Stimulated activated effector memory CD8-positive, alpha-beta T cell treated with anti-CD3 and anti-CD28 coated beads, Interleukin-12 subunit alpha, Interleukin-12 subunit beta, amount 100 ng/mL, for 72 hours (primary cell): Measurements from ENCODE around the gene IL18R1.
"Not testable (repeated sequence)": the region's sequence is repeated elsewhere in the genome, so short reads cannot be mapped to it uniquely, and the experiment has no call there.

Experiments
- ATAC-seq: fragments of 150-1000 bp; cut with Tn5 transposase; 2 replicates; pipeline ENCODE4 v1.10.0; 2021
- DNase-seq, 2 donors: peaks; one replicate each; pipeline ENCODE4 v3.0.0; 2021 to 2022; ENCODE audit warnings: low spot score in 2 of 2
- H3K27ac Mint-ChIP-seq: one replicate; pipeline ENCODE4 v1.8.0; 2022; ENCODE audit warnings: mild to moderate bottlenecking, mixed read lengths
- H3K36me3 Mint-ChIP-seq: one replicate; pipeline ENCODE4 v1.8.0; 2022; ENCODE audit warnings: mild to moderate bottlenecking, mixed read lengths
- H3K4me1 Mint-ChIP-seq: one replicate; pipeline ENCODE4 v1.8.0; 2022; ENCODE audit warnings: mixed read lengths
- H3K4me3 Mint-ChIP-seq: one replicate; pipeline ENCODE4 v1.8.0; 2022; ENCODE audit warnings: mild to moderate bottlenecking, mixed read lengths
- H3K9me3 Mint-ChIP-seq: one replicate; pipeline ENCODE4 v1.8.0; 2022; ENCODE audit warnings: mixed read lengths

IL18R1 gene, protein sequence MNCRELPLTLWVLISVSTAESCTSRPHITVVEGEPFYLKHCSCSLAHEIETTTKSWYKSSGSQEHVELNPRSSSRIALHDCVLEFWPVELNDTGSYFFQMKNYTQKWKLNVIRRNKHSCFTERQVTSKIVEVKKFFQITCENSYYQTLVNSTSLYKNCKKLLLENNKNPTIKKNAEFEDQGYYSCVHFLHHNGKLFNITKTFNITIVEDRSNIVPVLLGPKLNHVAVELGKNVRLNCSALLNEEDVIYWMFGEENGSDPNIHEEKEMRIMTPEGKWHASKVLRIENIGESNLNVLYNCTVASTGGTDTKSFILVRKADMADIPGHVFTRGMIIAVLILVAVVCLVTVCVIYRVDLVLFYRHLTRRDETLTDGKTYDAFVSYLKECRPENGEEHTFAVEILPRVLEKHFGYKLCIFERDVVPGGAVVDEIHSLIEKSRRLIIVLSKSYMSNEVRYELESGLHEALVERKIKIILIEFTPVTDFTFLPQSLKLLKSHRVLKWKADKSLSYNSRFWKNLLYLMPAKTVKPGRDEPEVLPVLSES

DNA sequence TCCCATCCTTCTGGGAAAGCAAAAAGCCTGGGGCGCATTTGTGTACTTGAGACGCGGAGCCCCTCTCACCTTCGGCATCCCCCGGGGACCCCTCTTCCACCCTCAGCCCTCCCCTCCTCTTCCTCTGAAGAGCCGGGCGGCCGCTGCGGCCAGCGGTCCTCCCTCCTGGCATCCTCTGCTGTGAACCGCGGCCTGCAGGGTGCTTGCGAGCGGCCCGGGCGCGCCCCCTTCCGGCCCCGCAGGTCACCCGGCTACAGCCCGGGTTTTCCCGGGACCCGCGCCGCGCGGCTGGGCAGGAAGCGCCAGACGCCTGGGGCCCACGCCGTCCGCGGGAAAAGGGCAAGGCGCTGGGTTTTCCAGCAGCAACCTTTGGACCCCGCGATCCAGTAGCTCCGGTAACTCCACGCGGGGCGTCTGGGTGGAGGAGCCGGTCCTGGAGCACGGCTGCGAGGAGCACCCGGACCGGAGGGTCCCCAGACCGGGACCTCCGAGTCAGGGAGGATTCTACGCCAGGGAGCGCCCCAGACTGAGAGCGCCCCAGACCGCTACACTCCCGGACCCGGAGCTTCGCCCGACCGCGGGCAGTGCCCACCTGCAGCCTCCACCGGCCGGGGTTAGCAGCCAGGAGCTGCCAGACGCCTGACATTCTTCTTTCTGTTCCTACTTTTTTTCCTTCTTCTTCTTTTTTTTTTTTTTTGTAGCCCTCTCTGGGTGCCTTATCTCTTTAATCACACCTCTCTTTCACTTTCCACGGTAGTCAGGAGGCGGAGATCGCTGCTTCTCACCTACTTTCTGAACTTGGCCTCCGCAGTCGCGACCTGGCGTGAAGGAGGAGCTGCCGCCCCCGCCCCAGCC, at the start of gene IL18R1:
IL18R1 (plus strand) TSS at position 271 of the 855 bp plus-strand sequence. CDS start 6,865 bp downstream, outside the sequence.
- Mint-ChIP-seq H3K27ac (peak within 1 kb of the TSS; percentile 96), H3K9me3 (no peaks in the 10 kb centered on the region), H3K4me1 (peaks cover 41% of the 10 kb centered on the region), H3K36me3 (peaks cover 7% of the 10 kb centered on the region), H3K4me3 (peak within 1 kb of the TSS; percentile 97)
- peak; percentile 70 to 90 for DNase-seq
- peak; percentile 94 for ATAC-seq

DNA sequence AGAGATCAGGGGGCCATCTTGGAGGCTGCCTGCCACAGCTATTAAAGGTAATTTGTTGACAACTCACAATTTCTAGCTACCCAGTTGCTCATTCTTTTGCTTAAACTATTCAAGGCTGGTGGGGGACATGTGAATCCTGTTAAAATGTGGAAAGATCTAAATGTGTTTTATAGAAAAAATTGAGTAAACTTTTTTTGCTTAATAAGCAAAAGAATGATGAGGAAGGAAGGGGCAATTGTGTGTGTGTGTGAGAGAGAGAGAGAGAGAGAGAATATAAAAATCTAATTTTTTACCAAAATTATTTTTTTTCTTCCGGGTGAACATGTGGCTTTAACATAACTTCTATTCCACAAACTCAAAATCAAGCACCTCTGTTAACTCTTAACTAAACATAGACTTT, 49.5 kb upstream of the IL18R1 start:
- no peaks in the 10 kb centered on the region for H3K36me3 Mint-ChIP-seq
- no peak overlapping the region for H3K4me3 Mint-ChIP-seq
- peaks cover 34% of the 10 kb centered on the region for H3K4me1 Mint-ChIP-seq
- DNase-seq = no peak
- H3K9me3 Mint-ChIP-seq = no peaks in the 10 kb centered on the region
- ATAC-seq = no peak
- H3K27ac Mint-ChIP-seq = no peak overlapping the region

DNA sequence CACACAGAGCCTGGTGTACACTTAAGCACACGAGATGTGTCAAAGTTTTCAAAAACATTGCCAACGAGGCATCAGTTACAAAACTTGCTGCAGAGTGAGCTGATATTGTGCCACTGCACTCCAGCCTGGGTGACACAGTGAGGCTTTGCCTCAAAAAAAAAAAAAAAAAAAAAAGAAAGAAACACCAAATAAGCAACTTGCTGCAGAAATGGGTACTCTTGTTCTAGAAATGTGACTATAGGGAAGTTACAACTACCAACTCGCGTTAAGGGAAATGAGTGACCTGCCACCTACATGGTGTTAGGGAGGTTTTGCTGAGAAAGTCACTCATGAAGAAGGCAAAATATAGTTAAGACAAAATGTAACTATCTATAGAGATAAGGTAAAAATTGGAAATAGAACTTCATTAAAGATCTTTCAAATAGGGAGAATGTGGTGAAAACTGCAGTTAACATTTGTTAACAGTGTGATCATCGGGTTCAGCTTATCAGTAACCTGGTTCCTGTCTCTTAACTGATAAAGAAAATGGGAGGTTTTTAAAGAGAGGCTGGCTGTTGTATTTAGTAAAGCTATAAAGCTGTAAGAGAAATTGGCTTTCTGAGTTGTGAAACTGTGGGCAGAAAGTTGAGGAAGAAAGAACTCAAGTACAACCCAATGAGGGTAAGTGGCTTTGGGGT, 44.5 kb upstream of the IL18R1 start, which contains the start of gene IL1RL1:
IL1RL1 (plus strand) TSS at position 600 of the 677 bp plus-strand sequence. CDS start 26,702 bp downstream, outside the sequence.
- H3K4me3 Mint-ChIP-seq = no peak within 1 kb of the TSS
- peaks cover 30% of the 10 kb centered on the region for H3K4me1 Mint-ChIP-seq

GRCh38 chr2:102313025-102313424, 42.6 kb upstream of the IL18R1 start:
- no peaks in the 10 kb centered on the region for H3K9me3 Mint-ChIP-seq
- no peak overlapping the region for H3K27ac Mint-ChIP-seq
- H3K4me1 Mint-ChIP-seq = peaks cover 24% of the 10 kb centered on the region
- no peaks in the 10 kb centered on the region for H3K36me3 Mint-ChIP-seq
- no peak overlapping the region for H3K4me3 Mint-ChIP-seq
- DNase-seq = no peak
- ATAC-seq = peak; percentile 67

More for the DNA sequence above, 44.5 kb upstream of the IL18R1 start, which contains the start of gene IL1RL1:
- DNase-seq = no peak
- no peaks in the 10 kb centered on the region for H3K9me3 Mint-ChIP-seq
- no peak within 1 kb of the TSS for H3K27ac Mint-ChIP-seq
- H3K36me3 Mint-ChIP-seq = no peaks in the 10 kb centered on the region
- ATAC-seq = peak; percentile 48

GRCh38 chr2:102313471-102313870, 42.1 kb upstream of the IL18R1 start:
- Mint-ChIP-seq H3K36me3 (no peaks in the 10 kb centered on the region), H3K4me3 (no peak overlapping the region), H3K9me3 (no peaks in the 10 kb centered on the region), H3K4me1 (peaks cover 24% of the 10 kb centered on the region), H3K27ac (no peak overlapping the region)
- ATAC-seq (no peak), DNase-seq (no peak)

DNA sequence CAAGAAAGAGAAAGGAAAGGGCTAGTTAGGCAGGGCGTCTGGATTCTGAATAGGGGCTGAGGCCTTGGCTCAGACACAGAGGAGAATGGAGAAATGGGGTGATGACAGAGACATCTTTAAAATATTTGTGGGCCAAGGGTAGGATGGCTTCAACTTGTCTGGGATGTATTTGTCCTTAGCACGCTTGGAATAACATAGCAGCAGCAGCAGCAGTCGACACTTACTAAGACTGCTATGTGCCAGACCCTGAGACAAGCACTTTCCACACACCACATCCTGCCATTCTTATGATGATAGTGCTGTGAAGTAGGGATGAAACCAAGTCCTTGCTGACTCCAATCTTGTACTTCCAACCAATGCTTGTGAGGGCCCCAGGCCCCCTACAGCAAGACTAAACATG, 41.6 kb upstream of the IL18R1 start:
- Mint-ChIP-seq H3K4me1 (peaks cover 24% of the 10 kb centered on the region), H3K36me3 (no peaks in the 10 kb centered on the region), H3K27ac (no peak overlapping the region), H3K9me3 (no peaks in the 10 kb centered on the region), H3K4me3 (no peak overlapping the region)
- DNase-seq = no peak
- peak; percentile 60 for ATAC-seq

- ATAC-seq (no peak), DNase-seq (no peak)
- Mint-ChIP-seq H3K27ac (no peak overlapping the region), H3K4me1 (peaks cover 23% of the 10 kb centered on the region), H3K4me3 (no peak overlapping the region), H3K9me3 (no peaks in the 10 kb centered on the region), H3K36me3 (no peaks in the 10 kb centered on the region)
Observed at GRCh38 chr2:102315921-102316320, 39.7 kb upstream of the IL18R1 start.

DNA sequence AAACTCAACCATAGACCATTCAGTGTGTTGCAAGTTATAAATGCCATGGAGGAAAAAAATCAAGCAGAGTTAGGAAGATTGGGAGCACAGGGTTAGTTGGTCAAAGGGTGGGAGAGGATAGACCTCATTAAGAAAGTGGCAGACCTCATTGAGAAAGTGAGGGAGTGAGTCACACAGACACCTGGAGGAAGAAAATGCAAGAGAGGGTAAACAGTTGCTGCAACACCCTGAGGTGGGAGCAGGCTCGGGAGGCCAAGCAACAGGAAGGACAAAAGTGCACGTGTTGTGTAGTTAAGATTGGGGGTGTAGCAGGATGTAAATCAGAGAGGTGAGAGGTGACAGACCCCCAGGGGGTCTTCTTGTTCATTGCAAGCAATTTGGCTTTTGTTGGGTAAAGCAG, 37.9 kb upstream of the IL18R1 start:
- Mint-ChIP-seq H3K9me3 (no peaks in the 10 kb centered on the region), H3K36me3 (no peaks in the 10 kb centered on the region), H3K4me3 (no peak overlapping the region), H3K27ac (no peak overlapping the region), H3K4me1 (peaks cover 12% of the 10 kb centered on the region)
- DNase-seq = no peak
- ATAC-seq = no peak

- Mint-ChIP-seq H3K36me3 (no peaks in the 10 kb centered on the region), H3K9me3 (no peaks in the 10 kb centered on the region), H3K4me1 (peaks cover 11% of the 10 kb centered on the region), H3K4me3 (no peak overlapping the region), H3K27ac (no peak overlapping the region)
- DNase-seq = no peak
- no peak for ATAC-seq
Observed at GRCh38 chr2:102318437-102318836, 37.2 kb upstream of the IL18R1 start.

GRCh38 chr2:102321941-102322719, 33.5 kb upstream of the IL18R1 start:
- ATAC-seq = no peak

GRCh38 chr2:102324914-102325313, 30.7 kb upstream of the IL18R1 start:
- H3K27ac Mint-ChIP-seq, H3K4me3 Mint-ChIP-seq, H3K4me1 Mint-ChIP-seq, H3K9me3 Mint-ChIP-seq, ATAC-seq, H3K36me3 Mint-ChIP-seq, DNase-seq: not testable (repeated sequence)

More at GRCh38 chr2:102321941-102322719, 33.5 kb upstream of the IL18R1 start:
- H3K4me3 Mint-ChIP-seq = no peak overlapping the region
- no peaks in the 10 kb centered on the region for H3K9me3 Mint-ChIP-seq
- H3K27ac Mint-ChIP-seq = no peak overlapping the region
- H3K36me3 Mint-ChIP-seq = no peaks in the 10 kb centered on the region
- H3K4me1 Mint-ChIP-seq = no peaks in the 10 kb centered on the region
- DNase-seq = no peak

DNA sequence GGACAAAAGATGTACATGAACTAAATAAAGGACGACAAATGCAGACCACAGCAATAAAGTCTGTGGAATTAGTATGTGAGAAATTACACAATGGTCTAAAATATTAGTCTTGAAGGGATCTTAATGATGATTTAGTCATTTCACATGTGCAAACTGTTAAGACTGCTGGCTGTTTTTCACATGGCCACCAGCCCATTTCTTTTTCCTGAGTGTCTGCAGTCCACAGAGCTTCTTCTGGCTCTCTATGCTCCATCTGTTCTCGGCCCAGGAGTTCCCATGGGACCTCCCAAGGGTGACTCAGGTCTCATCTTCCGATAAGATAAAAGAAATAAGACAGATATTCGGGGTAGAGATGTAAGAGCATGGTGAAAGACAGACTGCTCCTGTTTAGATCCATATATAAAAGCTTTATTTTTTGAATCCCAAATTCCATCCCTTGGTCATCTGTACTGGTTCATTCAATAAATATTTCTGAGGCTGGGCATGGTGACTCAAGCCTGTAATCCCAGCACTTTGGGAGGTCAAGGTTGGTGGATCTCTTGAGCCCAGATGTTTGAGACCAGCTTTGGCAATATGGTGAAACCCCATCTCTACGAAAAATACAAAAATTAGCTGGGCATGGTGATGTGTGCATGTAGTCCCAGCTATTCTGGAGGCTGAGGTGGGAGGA, 24.1 kb upstream of the IL18R1 start:
- no peaks in the 10 kb centered on the region for H3K9me3 Mint-ChIP-seq
- no peaks in the 10 kb centered on the region for H3K4me1 Mint-ChIP-seq
- no peak for ATAC-seq
- no peaks in the 10 kb centered on the region for H3K36me3 Mint-ChIP-seq
- no peak overlapping the region for H3K27ac Mint-ChIP-seq
- H3K4me3 Mint-ChIP-seq = no peak overlapping the region
- DNase-seq = no peak

DNA sequence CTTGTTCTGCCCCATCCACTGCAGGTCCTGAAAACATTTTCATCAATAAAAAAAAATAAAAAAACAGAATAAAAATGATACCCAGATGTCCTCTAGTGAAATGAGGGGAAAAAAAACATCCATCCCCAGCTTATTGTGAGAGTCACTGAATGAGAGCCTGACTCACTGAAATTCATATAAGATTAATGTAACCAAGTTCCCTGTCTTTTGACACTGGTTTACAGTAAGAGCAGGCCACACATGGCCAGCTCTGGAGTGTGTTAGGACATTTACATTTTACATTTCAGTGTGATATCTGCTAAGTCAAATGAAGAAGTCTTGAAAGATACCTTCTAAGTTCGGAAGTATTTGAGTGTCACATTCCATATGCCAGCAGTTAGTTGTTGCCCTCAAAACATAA, 21.1 kb upstream of the IL18R1 start:
- ATAC-seq = no peak
- Mint-ChIP-seq H3K4me3 (no peak overlapping the region), H3K27ac (no peak overlapping the region), H3K9me3 (no peaks in the 10 kb centered on the region), H3K4me1 (peaks cover 7% of the 10 kb centered on the region), H3K36me3 (no peaks in the 10 kb centered on the region)
- DNase-seq = no peak

GRCh38 chr2:102335871-102336366, 19.7 kb upstream of the IL18R1 start:
- Mint-ChIP-seq H3K27ac (no peak overlapping the region), H3K4me3 (no peak overlapping the region), H3K4me1 (peaks cover 7% of the 10 kb centered on the region), H3K36me3 (no peaks in the 10 kb centered on the region), H3K9me3 (no peaks in the 10 kb centered on the region)
- ATAC-seq (no peak), DNase-seq (no peak)
